ENCODE results near the gene ARMC6. TPM values are rescaled to one million over a fixed set of nuclear protein-coding genes. Genes with fewer than 3 reads are reported as not detected.

The ARMC6 gene
- total RNA-seq, 2 experiments from 2014 or later = 63.9 to 104 TPM

DNA sequence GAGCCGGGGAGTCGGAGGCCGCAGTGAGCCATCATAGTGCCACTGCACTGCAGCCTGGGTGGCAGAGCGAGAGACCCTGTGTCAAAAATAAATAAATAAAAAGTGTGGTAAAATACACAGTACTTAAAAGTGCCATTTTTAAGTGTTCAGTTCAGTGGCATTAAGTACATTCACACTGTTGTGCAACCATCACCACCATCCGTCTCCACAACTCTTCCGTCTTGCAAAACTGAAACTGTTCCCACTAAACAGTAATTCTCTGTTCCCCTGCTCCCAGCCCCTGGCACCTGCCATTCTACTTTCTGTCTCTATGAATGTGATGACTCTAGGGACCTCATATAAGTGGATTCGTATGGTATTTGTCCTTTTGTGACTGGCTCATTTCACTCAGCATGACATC, 43.7 kb downstream of the ARMC6 start:
- no peaks in the 10 kb centered on the region for H4K20me1 ChIP-seq (ENCODE audit: insufficient read depth, low read length)

DNA sequence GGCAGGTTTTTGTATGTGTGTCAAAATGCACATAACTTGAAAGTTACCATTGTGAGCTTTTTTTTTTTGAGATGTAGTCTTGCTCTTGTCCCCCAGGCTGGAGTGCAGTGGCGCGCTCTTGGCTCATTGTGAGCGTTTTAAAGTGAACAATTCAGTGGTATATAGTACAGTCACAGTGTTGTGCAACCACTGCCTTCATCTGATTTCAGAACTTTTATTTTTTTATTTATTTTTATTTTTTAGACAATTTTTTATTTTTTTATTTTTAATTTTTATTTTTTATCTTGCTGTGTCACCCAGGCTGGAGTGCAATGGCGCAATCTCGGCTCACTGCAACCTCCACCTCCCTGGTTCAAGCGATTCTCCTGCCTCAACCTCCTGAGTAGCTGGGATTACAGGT, 45.4 kb downstream of the ARMC6 start:
- no peaks in the 10 kb centered on the region for H3K9me2 ChIP-seq (ENCODE audit: insufficient read depth, low read length)
- H3K36me3 ChIP-seq (ENCODE audit: insufficient read depth, low read length) = no peaks in the 10 kb centered on the region
- no peak overlapping the region for H3K4me3 ChIP-seq (ENCODE audit: low read depth, low read length, poor library complexity, severe bottlenecking)
- no TSS peak for BruUV-seq (replicated peaks)
- POLR2A ChIA-PET = no interaction called here
- CTCF ChIA-PET (ENCODE audit: unreplicated experiment) = no interaction called here
- intact Hi-C loops (cut with micrococcal nuclease; ENCODE audit: unreplicated experiment) = no loop called here
- H3K79me2 ChIP-seq (ENCODE audit: insufficient read depth, low read depth, low read length) = no peaks in the 10 kb centered on the region
- no peak for DNase-seq (ENCODE audit: low spot score)
- H3K4me1 ChIP-seq (ENCODE audit: insufficient read depth, low read length, poor library complexity, severe bottlenecking) = no peaks in the 10 kb centered on the region
- H3K4me2 ChIP-seq (ENCODE audit: low read length) = no peak overlapping the region
- no peak overlapping the region for H3K27ac ChIP-seq (ENCODE audit: low read depth, low read length, poor library complexity, severe bottlenecking)
- no peak overlapping the region for H2AFZ ChIP-seq (ENCODE audit: low read length)
- H4K20me1 ChIP-seq (ENCODE audit: insufficient read depth, low read length) = no peaks in the 10 kb centered on the region
- TF ChIP-seq, protein P1, sequence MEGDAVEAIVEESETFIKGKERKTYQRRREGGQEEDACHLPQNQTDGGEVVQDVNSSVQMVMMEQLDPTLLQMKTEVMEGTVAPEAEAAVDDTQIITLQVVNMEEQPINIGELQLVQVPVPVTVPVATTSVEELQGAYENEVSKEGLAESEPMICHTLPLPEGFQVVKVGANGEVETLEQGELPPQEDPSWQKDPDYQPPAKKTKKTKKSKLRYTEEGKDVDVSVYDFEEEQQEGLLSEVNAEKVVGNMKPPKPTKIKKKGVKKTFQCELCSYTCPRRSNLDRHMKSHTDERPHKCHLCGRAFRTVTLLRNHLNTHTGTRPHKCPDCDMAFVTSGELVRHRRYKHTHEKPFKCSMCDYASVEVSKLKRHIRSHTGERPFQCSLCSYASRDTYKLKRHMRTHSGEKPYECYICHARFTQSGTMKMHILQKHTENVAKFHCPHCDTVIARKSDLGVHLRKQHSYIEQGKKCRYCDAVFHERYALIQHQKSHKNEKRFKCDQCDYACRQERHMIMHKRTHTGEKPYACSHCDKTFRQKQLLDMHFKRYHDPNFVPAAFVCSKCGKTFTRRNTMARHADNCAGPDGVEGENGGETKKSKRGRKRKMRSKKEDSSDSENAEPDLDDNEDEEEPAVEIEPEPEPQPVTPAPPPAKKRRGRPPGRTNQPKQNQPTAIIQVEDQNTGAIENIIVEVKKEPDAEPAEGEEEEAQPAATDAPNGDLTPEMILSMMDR (conservative IDR thresholded peaks at IDR 0.05; ENCODE audit: low read length) = no peak
- no peak for TF ChIP-seq EZH2phosphoT487 (IDR thresholded peaks at IDR 0.05; ENCODE audit: borderline replicate concordance, low read depth, low read length)
- no peaks in the 10 kb centered on the region for H3K9me3 ChIP-seq (ENCODE audit: low read length)

More for the DNA sequence above, 43.7 kb downstream of the ARMC6 start:
- H3K4me1 ChIP-seq (ENCODE audit: insufficient read depth, low read length, poor library complexity, severe bottlenecking) = no peaks in the 10 kb centered on the region
- TF ChIP-seq, protein P1 (conservative IDR thresholded peaks at IDR 0.05; ENCODE audit: low read length) = no peak
- no peak for TF ChIP-seq EZH2phosphoT487 (IDR thresholded peaks at IDR 0.05; ENCODE audit: borderline replicate concordance, low read depth, low read length)
- no peaks in the 10 kb centered on the region for H3K79me2 ChIP-seq (ENCODE audit: insufficient read depth, low read depth, low read length)
- H2AFZ ChIP-seq (ENCODE audit: low read length) = no peak overlapping the region
- no peak for DNase-seq (ENCODE audit: low spot score)
- H3K27ac ChIP-seq (ENCODE audit: low read depth, low read length, poor library complexity, severe bottlenecking) = no peak overlapping the region
- H3K4me2 ChIP-seq (ENCODE audit: low read length) = no peak overlapping the region
- no peaks in the 10 kb centered on the region for H3K9me3 ChIP-seq (ENCODE audit: low read length)
- POLR2A ChIA-PET = interaction anchor here (1.6 kb wide), 1 partner anchor 11 kb away, joined by 4 read pairs; no protein-coding TSS in a partner anchor
- no peak overlapping the region for H3K4me3 ChIP-seq (ENCODE audit: low read depth, low read length, poor library complexity, severe bottlenecking)
- no TSS peak for BruUV-seq (replicated peaks)
- CTCF ChIA-PET (ENCODE audit: unreplicated experiment) = no interaction called here
- H3K36me3 ChIP-seq (ENCODE audit: insufficient read depth, low read length) = no peaks in the 10 kb centered on the region
- no peaks in the 10 kb centered on the region for H3K9me2 ChIP-seq (ENCODE audit: insufficient read depth, low read length)
- intact Hi-C loops (cut with micrococcal nuclease; ENCODE audit: unreplicated experiment) = no loop called here

DNA sequence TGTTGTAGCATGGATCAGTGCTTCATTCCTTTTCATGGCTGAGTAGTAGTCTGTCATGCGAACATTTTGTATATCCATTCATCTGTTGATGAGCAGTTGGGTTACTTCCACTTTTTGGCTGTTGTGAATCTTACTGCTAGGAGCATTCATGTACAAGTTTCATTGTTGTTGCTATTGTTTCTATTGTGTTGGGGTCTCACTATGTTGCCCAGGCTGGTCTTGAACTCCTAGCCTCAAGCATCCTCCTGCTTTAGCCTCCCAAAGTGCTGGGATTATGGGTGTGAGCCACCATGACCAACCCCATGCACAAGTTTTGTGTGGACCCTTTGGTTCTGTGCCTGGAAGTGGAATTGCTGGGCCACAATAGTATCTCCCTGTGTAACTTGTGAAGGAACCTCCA, 46.2 kb downstream of the ARMC6 start:
- Histone ChIP-seq H3K27ac (ENCODE audit: low read depth, low read length, poor library complexity, severe bottlenecking) (no peak overlapping the region), H3K9me3 (ENCODE audit: low read length) (no peaks in the 10 kb centered on the region), H3K4me1 (ENCODE audit: insufficient read depth, low read length, poor library complexity, severe bottlenecking) (no peaks in the 10 kb centered on the region), H3K4me3 (ENCODE audit: low read depth, low read length, poor library complexity, severe bottlenecking) (no peak overlapping the region), H3K9me2 (ENCODE audit: insufficient read depth, low read length) (no peaks in the 10 kb centered on the region), H3K79me2 (ENCODE audit: insufficient read depth, low read depth, low read length) (no peaks in the 10 kb centered on the region), H3K36me3 (ENCODE audit: insufficient read depth, low read length) (no peaks in the 10 kb centered on the region), H2AFZ (ENCODE audit: low read length) (no peak overlapping the region), H3K4me2 (ENCODE audit: low read length) (no peak overlapping the region), H4K20me1 (ENCODE audit: insufficient read depth, low read length) (no peaks in the 10 kb centered on the region)
- no TSS peak for BruUV-seq (replicated peaks)
- intact Hi-C loops (cut with micrococcal nuclease; ENCODE audit: unreplicated experiment) = no loop called here
- ChIA-PET POLR2A (no interaction called here), CTCF (ENCODE audit: unreplicated experiment) (no interaction called here)
- TF ChIP-seq, protein P1 (conservative IDR thresholded peaks at IDR 0.05; ENCODE audit: low read length) = no peak
- no peak for TF ChIP-seq EZH2phosphoT487 (IDR thresholded peaks at IDR 0.05; ENCODE audit: borderline replicate concordance, low read depth, low read length)
- DNase-seq (ENCODE audit: low spot score) = no peak

Measured in OCI-LY7 (cell line).